AML-193 (cell line): ENCODE results near the gene TFEC.
A peak's percentile ranks its signal among the peaks of the same experiment; 100 is the strongest.
"Not testable (repeated sequence)": the region's sequence is repeated elsewhere in the genome, so short reads cannot be mapped to it uniquely, and the experiment has no call there.

ENCODE experiments used
- DNase-seq, 2 experiments: peaks; one replicate each; lab custom pipeline; 2025; lab: John Stamatoyannopoulos, UW

The TFEC gene

DNA sequence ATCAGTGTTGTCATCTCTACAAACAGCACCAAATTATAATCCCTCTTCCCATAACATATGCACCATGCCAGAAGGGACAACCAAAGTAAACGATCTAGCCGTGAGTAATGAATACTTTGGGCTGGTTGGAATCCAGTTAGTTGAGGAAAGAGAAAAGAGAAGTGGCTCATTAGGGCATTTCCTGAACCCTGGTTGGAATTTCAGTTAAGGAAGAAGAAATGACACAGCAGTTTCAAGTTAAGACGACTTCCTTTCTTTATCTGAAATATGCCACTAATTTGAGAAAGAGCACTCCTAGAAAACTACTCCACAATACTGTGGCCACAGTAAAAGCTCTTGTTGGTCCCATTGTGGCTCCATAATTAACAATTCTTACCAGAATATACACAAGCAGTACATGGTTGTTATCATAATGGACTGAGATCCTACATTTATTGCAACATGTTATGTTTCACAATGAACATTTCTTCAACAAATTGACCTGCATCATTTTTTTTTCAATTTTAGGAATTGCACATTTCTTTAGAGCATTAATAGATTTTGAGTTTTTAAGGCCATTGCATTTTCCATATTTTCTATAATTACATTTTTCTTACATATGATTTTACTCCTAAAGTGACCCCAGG lies at the start of gene TFEC:
TSS of gene TFEC (minus strand) at position 113 of the 626 bp plus-strand sequence. CDS start 46,322 bp downstream, outside the sequence.
- DNase-seq: peak; percentile 69 to 74

DNA sequence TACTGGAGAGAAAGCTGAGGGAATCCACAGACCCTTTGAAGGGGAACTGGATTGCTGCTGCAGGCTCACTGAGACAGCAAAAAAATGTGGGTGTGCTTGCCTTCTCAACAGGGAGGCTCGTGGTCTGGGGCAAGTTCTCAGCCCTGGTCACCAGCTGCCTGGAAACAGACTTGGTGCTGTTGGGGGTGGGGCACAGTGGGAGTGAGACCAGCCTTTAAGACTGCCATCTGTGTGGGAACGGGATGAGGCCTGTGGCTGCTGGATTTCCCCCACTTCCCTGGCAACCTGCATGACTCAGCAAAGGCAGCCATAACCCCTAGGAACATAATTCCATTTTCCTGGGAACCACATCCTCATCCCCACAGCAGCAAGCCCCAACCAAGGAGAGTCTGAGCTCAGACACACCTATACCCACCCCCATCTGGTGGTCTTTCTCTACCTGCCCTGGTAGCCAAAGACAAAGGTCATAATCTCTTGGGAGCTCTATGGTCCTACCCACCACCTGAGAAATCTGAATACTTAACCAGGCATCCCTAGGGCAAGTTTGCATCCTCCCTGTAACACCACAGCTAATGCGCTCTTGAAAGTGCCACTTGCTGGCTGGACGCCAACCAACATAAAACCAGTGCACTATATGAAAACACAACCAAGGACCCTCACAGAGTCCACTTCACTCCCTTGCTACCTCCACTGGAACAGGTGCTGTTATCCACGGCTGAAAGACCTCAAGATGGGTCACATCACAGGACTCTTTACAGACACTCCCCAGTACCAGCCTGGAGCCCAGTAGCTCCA lies 45.0 kb upstream of the TFEC start:
- DNase-seq: no peak

- DNase-seq: no peak
Observed at GRCh38 chr7:116071629-116072028, 41.1 kb upstream of the TFEC start.

- no peak for DNase-seq
Observed at GRCh38 chr7:116064179-116064578, 33.6 kb upstream of the TFEC start.

GRCh38 chr7:116062666-116063065 lies 32.1 kb upstream of the TFEC start:
- DNase-seq: no peak

DNA sequence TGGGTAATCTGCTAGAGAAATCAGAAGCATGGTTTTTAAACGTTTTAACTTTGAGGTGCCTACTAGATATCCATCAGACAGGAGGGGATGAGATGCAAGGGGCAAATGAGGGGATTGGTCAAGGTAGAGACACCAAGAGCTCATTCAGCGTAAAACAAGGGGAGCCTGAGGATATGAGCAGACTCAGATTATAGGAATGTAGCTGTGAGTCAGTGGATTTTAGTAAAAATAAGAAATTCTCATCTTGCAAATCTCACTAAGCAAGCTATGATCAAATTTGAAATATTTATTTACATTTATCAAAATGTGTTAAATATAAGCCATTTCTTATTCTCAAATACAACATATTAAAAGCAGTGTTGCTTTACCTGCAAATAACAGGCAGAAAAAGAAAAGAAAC lies 21.4 kb upstream of the TFEC start:
- DNase-seq: no peak

- not testable (repeated sequence) for DNase-seq
Observed at GRCh38 chr7:116047261-116047660, 16.7 kb upstream of the TFEC start.

DNA sequence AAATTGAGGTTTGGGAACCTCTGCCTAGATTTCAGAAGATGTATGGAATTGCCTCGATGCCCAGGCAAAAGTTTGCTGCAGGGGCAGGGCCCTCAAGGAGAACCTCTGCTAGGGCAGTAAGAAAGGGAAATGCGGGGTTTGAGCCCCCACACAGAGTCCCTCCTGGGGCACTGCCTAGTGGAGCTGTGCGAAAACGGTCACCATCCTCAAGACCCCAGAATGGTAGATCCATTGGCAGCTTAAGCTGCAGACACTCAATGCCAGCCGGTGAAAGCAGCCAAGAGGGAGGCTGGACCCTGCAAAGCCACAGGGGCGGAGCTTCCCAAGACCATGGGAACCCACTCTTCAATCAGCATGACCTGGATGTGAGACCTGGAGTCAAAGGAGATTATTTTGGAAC lies 15.0 kb upstream of the TFEC start:
- no peak for DNase-seq

GRCh38 chr7:116041615-116042014 lies 11.1 kb upstream of the TFEC start:
- no peak for DNase-seq

DNA sequence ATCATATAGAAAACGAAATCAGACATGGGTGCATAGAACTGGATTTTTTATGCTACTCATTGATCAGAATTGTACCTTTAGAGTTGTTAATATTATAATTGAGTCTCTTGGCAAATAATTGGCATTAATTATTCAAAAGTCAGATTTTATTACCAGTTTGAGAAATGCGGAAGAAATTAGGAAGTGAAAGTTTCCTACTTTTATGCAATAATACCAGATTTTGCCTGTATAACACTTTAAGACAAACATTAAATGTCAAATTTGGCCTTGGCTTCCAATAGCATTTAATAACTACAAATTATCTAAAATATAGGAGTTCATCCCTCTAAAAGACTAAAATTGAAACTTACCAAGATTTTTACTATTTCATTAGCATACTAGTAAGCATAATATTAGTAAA lies 6.8 kb upstream of the TFEC start:
- no peak for DNase-seq

DNA sequence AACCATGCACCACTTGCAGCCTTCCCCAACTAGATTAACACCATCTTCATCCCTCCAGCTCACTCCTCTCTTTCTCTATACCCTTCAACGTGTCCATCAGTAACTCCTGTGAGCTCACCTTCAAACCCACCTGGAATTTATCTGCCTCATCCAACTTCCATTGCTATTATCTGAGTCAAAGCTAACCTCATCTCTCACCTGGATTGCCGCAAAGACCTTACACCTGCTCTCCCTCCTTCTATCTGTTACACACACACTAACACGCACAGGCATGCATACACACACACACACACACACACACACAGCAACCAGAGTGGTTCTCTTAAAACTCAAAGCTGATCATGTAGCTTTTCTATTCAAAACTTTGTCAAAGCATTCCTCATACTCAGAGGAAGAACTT lies 3.8 kb upstream of the TFEC start:
- no peak for DNase-seq

DNA sequence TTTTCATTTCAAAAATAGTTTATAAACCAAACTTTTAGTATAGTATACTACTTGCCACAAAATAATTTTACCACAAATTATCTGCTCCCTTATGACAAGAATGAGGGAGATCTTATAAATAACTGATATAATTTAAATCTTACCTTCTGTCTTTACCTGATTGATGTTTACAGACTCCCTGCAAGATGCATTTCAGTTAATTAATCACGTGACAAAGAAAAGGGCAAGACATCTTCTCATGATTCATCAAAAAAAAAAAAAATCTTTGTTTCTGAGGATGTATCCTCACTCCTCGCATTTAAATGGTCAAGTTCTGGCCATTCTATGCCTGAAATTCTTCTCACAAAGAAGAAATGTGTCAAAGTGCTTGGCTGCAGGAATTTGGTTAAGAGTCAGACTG lies 2.3 kb upstream of the TFEC start:
- no peak for DNase-seq

DNA sequence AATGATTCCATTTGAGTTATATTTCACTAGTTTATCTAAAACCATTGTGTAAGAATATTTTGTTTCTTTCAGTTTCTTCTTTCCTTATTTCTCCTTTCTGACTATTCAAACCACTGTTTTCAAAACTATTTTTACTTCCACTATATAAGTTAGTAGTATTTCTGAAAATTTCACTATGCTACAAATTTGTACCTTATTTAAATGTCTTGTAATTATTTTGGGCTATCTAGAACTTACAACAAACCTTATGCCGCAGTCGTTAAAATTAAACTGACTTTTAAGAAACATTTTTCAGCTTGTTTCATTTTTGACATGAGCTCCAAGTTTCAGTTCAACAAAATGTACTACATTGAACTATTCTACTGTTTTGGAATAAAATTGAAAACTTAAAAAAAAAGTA lies 1.8 kb downstream of the TFEC start:
- DNase-seq: no peak

GRCh38 chr7:116027786-116028185 lies 2.8 kb downstream of the TFEC start:
- no peak for DNase-seq

- DNase-seq: peak; percentile 73 to 75
Observed at GRCh38 chr7:116024826-116025809, 5.4 kb downstream of the TFEC start.

DNA sequence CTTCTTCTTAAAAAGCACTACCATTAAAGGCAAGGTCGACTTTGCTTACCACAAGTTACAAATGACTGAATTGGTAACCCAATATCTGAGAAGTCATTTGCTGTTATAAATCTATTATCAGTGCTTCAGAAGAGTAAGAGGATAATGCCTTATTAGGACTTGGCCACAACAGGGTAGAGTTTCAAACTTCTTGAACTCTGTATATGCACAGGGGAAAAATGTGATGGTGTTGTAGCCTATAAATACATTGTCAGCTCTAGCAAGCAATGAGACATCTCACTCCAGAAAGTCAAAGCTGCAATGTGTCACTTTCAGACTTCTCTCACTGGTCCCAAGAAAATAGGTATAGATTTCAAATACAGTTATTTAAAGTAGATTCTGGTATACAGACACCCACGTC lies 9.3 kb downstream of the TFEC start:
- no peak for DNase-seq

GRCh38 chr7:116018731-116019130 lies 11.8 kb downstream of the TFEC start:
- no peak for DNase-seq

GRCh38 chr7:116013675-116014074 lies 16.9 kb downstream of the TFEC start:
- DNase-seq: no peak

DNA sequence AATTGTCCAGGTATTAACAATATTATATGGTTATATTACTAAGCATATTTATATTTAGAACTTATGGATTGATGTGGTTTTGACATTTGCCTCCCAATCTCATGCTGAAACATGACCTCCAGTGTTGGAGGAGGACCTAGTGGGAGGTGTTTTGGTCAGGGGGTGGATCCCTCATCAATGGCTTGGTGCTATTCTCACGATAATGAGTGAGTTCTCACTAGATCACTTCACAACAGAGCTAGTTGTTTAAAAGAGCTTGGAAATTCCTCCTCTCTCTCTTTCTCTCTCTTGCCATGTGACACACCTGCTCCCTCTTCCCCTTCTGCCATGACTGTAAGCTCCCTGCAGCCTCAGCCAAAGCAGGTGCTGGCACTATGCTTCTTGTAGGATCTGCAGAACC lies 19.0 kb downstream of the TFEC start:
- no peak for DNase-seq

DNA sequence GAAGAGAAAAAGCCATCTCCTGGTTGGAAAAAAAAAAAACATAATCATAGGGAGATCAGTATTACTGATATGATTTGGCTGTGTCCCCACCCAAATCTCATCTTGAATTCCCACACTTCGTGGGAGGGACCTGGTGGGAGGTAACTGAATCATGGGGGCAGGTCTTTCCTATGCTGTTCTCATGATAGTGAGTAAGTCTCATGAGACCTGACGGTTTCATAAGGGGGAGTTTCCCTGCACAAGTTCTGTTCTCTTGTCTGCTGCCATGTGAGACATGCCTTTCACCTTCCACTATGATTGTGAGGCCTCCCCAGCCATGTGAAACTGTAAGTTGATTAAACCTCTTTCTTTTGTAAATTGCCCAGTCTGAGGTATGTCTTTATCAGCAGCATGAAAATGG lies 25.8 kb downstream of the TFEC start:
- not testable (repeated sequence) for DNase-seq

DNA sequence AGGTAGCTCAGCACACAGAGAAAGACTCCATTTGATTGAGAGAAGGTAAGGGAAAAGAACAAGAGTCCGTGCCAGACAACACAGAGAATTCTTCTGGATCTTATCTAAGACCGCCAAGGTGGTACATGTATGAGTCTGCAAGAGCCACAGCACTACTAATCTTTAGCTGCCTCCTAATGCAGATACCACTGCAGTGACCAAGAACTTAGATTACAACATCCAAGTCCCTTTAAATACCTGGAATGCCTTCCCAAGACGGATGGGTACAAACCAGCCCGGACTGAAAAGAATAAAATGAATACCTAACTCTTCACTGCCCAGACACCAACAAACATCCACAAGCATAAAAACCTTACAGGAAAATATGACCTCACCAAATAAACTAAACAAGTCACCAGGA lies 33.3 kb downstream of the TFEC start:
- no peak for DNase-seq

DNA sequence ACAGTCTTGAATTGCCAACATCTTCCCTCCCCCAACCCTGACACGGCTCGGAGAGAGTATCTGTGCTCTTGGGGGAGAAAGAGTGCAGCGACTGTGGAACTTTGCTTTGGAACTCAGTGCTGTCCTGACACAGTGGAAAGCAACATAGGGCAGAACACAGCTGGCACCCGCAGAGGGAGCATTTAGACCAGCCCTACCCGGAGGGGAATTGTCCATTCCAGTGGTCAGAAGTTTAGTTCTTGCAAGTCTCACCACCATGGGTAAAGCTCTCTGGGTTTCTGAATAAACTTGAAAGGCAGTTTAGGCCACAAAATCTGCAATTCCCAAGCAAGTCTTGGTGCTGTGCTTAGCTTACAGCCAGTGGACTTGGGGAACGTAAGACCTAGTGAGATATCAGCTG lies 34.9 kb downstream of the TFEC start:
- DNase-seq: no peak

DNA sequence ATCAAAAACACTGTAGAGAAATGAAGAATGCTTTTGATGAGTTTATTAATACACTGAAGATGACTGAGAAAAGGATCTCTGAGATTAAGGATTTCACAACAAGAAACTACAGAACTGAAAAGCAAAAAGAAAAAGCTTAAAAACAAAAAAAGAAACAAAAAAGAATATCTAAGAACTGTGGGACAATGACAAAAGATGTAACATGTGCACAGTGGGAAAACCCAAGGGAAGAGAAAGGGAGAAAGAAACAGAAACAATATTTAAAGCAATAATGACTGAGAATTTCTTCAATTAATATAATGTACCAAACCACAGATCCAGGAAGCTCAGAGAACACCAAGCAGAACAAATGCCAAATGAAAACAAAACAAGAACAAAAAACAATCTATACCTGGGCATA lies 42.2 kb downstream of the TFEC start:
- DNase-seq: no peak
